Kidney (tissue), 14 donors: ENCODE measurements around the gene ETS1. TPM values are rescaled to one million over a fixed set of nuclear protein-coding genes. Genes with fewer than 3 reads are reported as not detected.

ENCODE experiments used
- DNase-seq, 5 donors: peaks; one replicate each; pipeline ENCODE4 v3.0.0-alpha.2; 2013 to 2020
- FAIRE-seq: peaks from 2 replicates; lab custom pipeline; 2012; peaks lifted over from hg19 to GRCh38; lab: Jason Lieb, UNC
- H3K27ac ChIP-seq, 2 donors: one replicate each; pipeline ENCODE4 v1.7.0; 2013; ENCODE audit warnings: low read depth in 2 of 2, low read length in 2 of 2, inconsistent platforms in 1 of 2
- H3K27me3 ChIP-seq: one replicate; pipeline ENCODE4 v1.7.1; 2013; ENCODE audit warnings: low read length, inconsistent platforms; ENCODE audit not compliant: control insufficient read depth, insufficient read depth
- H3K36me3 ChIP-seq, 3 donors: one replicate each; pipeline versions ENCODE4 v1.7.0 to v1.7.1; 2013; ENCODE audit warnings: low read length in 3 of 3, control low read depth in 1 of 3, inconsistent platforms in 1 of 3; ENCODE audit not compliant: insufficient read depth in 3 of 3, control insufficient read depth in 2 of 3
- H3K4me1 ChIP-seq, 3 donors: one replicate each; pipeline versions ENCODE4 v1.7.0 to v1.7.1; 2013; ENCODE audit warnings: low read length in 3 of 3, inconsistent platforms in 1 of 3, low read depth in 1 of 3; ENCODE audit not compliant: control insufficient read depth in 2 of 3, insufficient read depth in 2 of 3
- H3K4me3 ChIP-seq, 3 donors: one replicate each; pipeline versions ENCODE4 v1.7.0 to v1.8.1; 2013; ENCODE audit warnings: low read length in 3 of 3, control low read depth in 1 of 3, inconsistent platforms in 1 of 3
- H3K9ac ChIP-seq, 3 donors: one replicate each; pipeline versions ENCODE4 v1.7.0 to v1.7.1; 2013; ENCODE audit warnings: low read length in 3 of 3, control low read depth in 1 of 3, inconsistent platforms in 1 of 3
- H3K9me3 ChIP-seq, 3 donors: one replicate each; pipeline versions ENCODE4 v1.7.0 to v1.7.1; 2013; ENCODE audit warnings: low read length in 3 of 3, control low read depth in 1 of 3, inconsistent platforms in 1 of 3; ENCODE audit not compliant: control insufficient read depth in 2 of 3, insufficient read depth in 1 of 3
- CTCF ChIP-seq: IDR thresholded peaks from 3 replicates; pipeline ENCODE4 v1.5.1; 2012; ENCODE audit warnings: mild to moderate bottlenecking, moderate library complexity, borderline replicate concordance; ENCODE audit not compliant: insufficient read depth; ENCODE audit errors: extremely low read depth
- intact Hi-C: fragments of 100-400 bp; cut with DNase I; formaldehyde crosslinking; loops from one replicate; pipeline ENCODE4 v1.11.1; 2022
- polyA plus RNA-seq: library from polyadenylated mRNA; stranded (reverse); fragments of 350-450 nt; fragmentation: Illumina TruSeq; extraction: RNeasy Lipid Tissue Mini Kit (QIAGEN cat#74804); gene quantifications from one replicate; pipeline ENCODE4 v1.2.3, GENCODE V29; 2014; ENCODE audit warnings: low read depth, low replicate concordance; ENCODE audit not compliant: insufficient read depth
- total RNA-seq: library from RNA; stranded (reverse); fragmentation: NEBNext Ultra II Directional; extraction: Animal tissue kit (Norgen Biotek cat#: 25700); gene quantifications from one replicate; pipeline ENCODE4 v1.2.1, GENCODE V29; 2021
- donor health status: control.
- donor health status: control.
- donor health status: control.
- donor health status: control.
- donor health status: control.
- donor health status: DM: yes; HTN: yes; CAD: no.
- donor health status: Normal renal cell carcinoma (clear cell type).

ETS1 gene
- total and polyA plus RNA-seq, 2 donors from 2014 or later = 23.5 to 124 TPM

GRCh38 chr11:128525411-128526243 is 61.7 kb downstream of the ETS1 start:
- no peak for TF ChIP-seq CTCF
- intact Hi-C loops = no loop called here
- H3K9me3 ChIP-seq = no peaks in the 10 kb centered on the region
- peaks cover 0 to 8% (median 5%) of the 10 kb centered on the region in 3 donors for H3K4me1 ChIP-seq
- H3K4me3 ChIP-seq = no peak overlapping the region
- peak overlapping the region in 1 of 2 donors; percentile 14 for H3K27ac ChIP-seq
- DNase-seq = no peak
- H3K36me3 ChIP-seq = no peaks in the 10 kb centered on the region
- no peak for FAIRE-seq
- no peak overlapping the region for H3K9ac ChIP-seq
- no peaks in the 10 kb centered on the region for H3K27me3 ChIP-seq

GRCh38 chr11:128524172-128524571 is 63.2 kb downstream of the ETS1 start:
- H3K27me3 ChIP-seq = no peaks in the 10 kb centered on the region
- no peak overlapping the region for H3K27ac ChIP-seq
- no peak overlapping the region for H3K9ac ChIP-seq
- no peaks in the 10 kb centered on the region for H3K9me3 ChIP-seq
- H3K36me3 ChIP-seq = no peaks in the 10 kb centered on the region
- DNase-seq (no peak), FAIRE-seq (no peak)
- peaks cover 0 to 12% (median 5%) of the 10 kb centered on the region in 3 donors for H3K4me1 ChIP-seq
- H3K4me3 ChIP-seq = no peak overlapping the region
- intact Hi-C loops = no loop called here
- TF ChIP-seq CTCF = no peak

- Histone ChIP-seq H3K27me3 (no peaks in the 10 kb centered on the region), H3K4me1 (peaks cover 0 to 12% (median 8%) of the 10 kb centered on the region in 3 donors), H3K4me3 (no peak overlapping the region), H3K36me3 (no peaks in the 10 kb centered on the region), H3K9me3 (no peaks in the 10 kb centered on the region), H3K27ac (peak overlapping the region; percentile 83 to 89), H3K9ac (peak overlapping the region in 1 of 3 donors; percentile 83)
- DNase-seq (no peak), FAIRE-seq (no peak)
- intact Hi-C loops = no loop called here
- no peak for TF ChIP-seq CTCF
These were observed 63.7 kb downstream of the ETS1 start for GRCh38 chr11:128523641-128524040.
